GM12878 (cell line): Measurements from ENCODE around the gene VEPH1. TPM values are rescaled to one million over a fixed set of nuclear protein-coding genes. Genes with fewer than 3 reads are reported as not detected.

Source experiments
- ATAC-seq: fragments of 200-7000 bp; cut with Tn5 transposase; 3 replicates; pipeline ENCODE4 v1.9.1; 2020; ENCODE audit warnings: mild to moderate bottlenecking, moderate library complexity
- BruUV-seq: library from RNA; stranded (reverse); fragments of 400-500 nt; replicated peaks from 2 replicates; lab custom pipeline; 2021; lab: Mats Ljungman, UMichigan
- CTCF ChIA-PET: fragments of 300-600 bp; sonication (Branson Sonifier 250); formaldehyde crosslinking; extraction: SDS; loops from one replicate; lab custom pipeline; 2021; ENCODE audit warnings: inconsistent platforms; lab: Yijun Ruan, JAX
- POLR2A ChIA-PET: fragments of 350-600 bp; formaldehyde crosslinking; extraction: SDS; loops from one replicate; lab custom pipeline; 2021; ENCODE audit warnings: inconsistent platforms; lab: Charles Lee
- RAD21 ChIA-PET: fragments of 300-600 bp; sonication (Branson Sonifier 250); formaldehyde crosslinking; loops from one replicate; lab custom pipeline; 2023; ENCODE audit warnings: antibody characterized with exemption; ENCODE audit not compliant: unreplicated experiment; lab: Charles Lee
- SMC1A ChIA-PET: fragments of 300-600 bp; sonication (Branson Sonifier 250); formaldehyde crosslinking; loops from one replicate; lab custom pipeline; 2023; ENCODE audit not compliant: unreplicated experiment, uncharacterized antibody; lab: Charles Lee
- DNase-seq: peaks from one replicate; pipeline ENCODE4 v3.0.0-alpha.2; 2011; ENCODE audit warnings: low read depth, low spot score
- FAIRE-seq: peaks from 3 replicates; lab custom pipeline; 2011; peaks lifted over from hg19 to GRCh38; lab: Jason Lieb, UNC
- H2AFZ ChIP-seq: 2 replicates; pipeline ENCODE4 v1.6.0; 2011; ENCODE audit warnings: low read depth, low read length, control low read depth; ENCODE audit not compliant: control insufficient read depth
- H3K27ac ChIP-seq: 2 replicates; pipeline ENCODE4 v1.5.1; 2011; ENCODE audit warnings: control low read depth; ENCODE audit not compliant: control insufficient read depth, insufficient read depth
- H3K27me3 ChIP-seq, 2 experiments: replicated peaks in 1 of 2; 2 replicates each; pipeline versions ENCODE4 v1.6.0 to v1.6.1; 2011; ENCODE audit warnings: low read length in 1 of 2; ENCODE audit not compliant: control insufficient read depth in 2 of 2, insufficient read depth in 2 of 2
- H3K36me3 ChIP-seq, 2 experiments: 2 replicates each; pipeline ENCODE4 v1.5.1; 2011; ENCODE audit warnings: low read length in 1 of 2; ENCODE audit not compliant: control insufficient read depth in 2 of 2, insufficient read depth in 2 of 2
- H3K4me1 ChIP-seq: 2 replicates; pipeline ENCODE4 v1.6.1; 2011; ENCODE audit warnings: mild to moderate bottlenecking, low read length, moderate library complexity, mixed read lengths; ENCODE audit not compliant: control insufficient read depth, insufficient read depth
- H3K4me2 ChIP-seq: 2 replicates; pipeline ENCODE4 v1.6.0; 2011; ENCODE audit warnings: control low read depth; ENCODE audit not compliant: control insufficient read depth, insufficient read depth
- H3K4me3 ChIP-seq: fragments of 200-600 bp; sonication (generic); 2 replicates; pipeline ENCODE4 v1.5.1; 2016
- H3K79me2 ChIP-seq: 2 replicates; pipeline ENCODE4 v1.6.0; 2011; ENCODE audit warnings: low read length; ENCODE audit not compliant: control insufficient read depth, insufficient read depth
- H3K9ac ChIP-seq: 2 replicates; pipeline ENCODE4 v1.8.0; 2011; ENCODE audit warnings: low read length, control low read depth, mixed read lengths; ENCODE audit not compliant: control insufficient read depth, insufficient read depth
- H3K9me3 ChIP-seq: replicated peaks from 3 replicates; pipeline ENCODE4 v1.5.1; 2011; ENCODE audit warnings: mild to moderate bottlenecking, low read length; ENCODE audit not compliant: control insufficient read depth, insufficient read depth
- H4K20me1 ChIP-seq: 2 replicates; pipeline ENCODE4 v1.6.0; 2011; ENCODE audit not compliant: control insufficient read depth, insufficient read depth
- FOXK2 ChIP-seq: fragments of 450-650 bp; IDR thresholded peaks from 2 replicates; pipeline ENCODE4 v1.6.1; 2017; ENCODE audit warnings: mild to moderate bottlenecking, moderate library complexity
- JUNB ChIP-seq: IDR thresholded peaks from 2 replicates; pipeline ENCODE4 v1.6.1; 2016; ENCODE audit warnings: antibody characterized with exemption, mild to moderate bottlenecking
- MTA2 ChIP-seq: fragments of 450-650 bp; IDR thresholded peaks from 2 replicates; pipeline ENCODE4 v1.6.1; 2016; ENCODE audit warnings: low read depth, mild to moderate bottlenecking, moderate library complexity
- MTA3 ChIP-seq: IDR thresholded peaks from 2 replicates; pipeline ENCODE4 v1.6.1; 2012; ENCODE audit warnings: low read length, inconsistent platforms, borderline replicate concordance
- PAX8 ChIP-seq: fragments of 450-650 bp; IDR thresholded peaks from 2 replicates; pipeline ENCODE4 v1.6.1; 2017; ENCODE audit warnings: mild to moderate bottlenecking, moderate library complexity
- STAT1 ChIP-seq: fragments of 450-650 bp; conservative IDR thresholded peaks from 2 replicates; pipeline ENCODE4 v1.6.1; 2014; ENCODE audit warnings: antibody characterized with exemption, mild to moderate bottlenecking
- SUZ12 ChIP-seq: fragments of 200-600 bp; sonication (generic); IDR thresholded peaks from one replicate; pipeline ENCODE4 v1.6.1; 2018; ENCODE audit warnings: antibody characterized with exemption, mild to moderate bottlenecking; ENCODE audit not compliant: unreplicated experiment
- WGBS: methylation state at CpG from one replicate; pipeline ENCODE4 v1.1.6; 2016; ENCODE audit warnings: low lambda C conversion rate; ENCODE audit not compliant: insufficient replicate concordance, insufficient coverage; ENCODE audit errors: missing lambda C conversion rate; 5-methylcytosine and 5-hydroxymethylcytosine counted together
- in situ Hi-C: fragments of 300-500 bp; cut with MboI; formaldehyde crosslinking; loops from 9 replicates; pipeline ENCODE4 v1.14.3; 2018; ENCODE audit warnings: mixed read lengths
- intact Hi-C: fragments of 100-400 bp; cut with micrococcal nuclease; formaldehyde crosslinking; loops from one replicate; pipeline ENCODE4 v1.14.2; 2022; ENCODE audit not compliant: unreplicated experiment
- polyA plus RNA-seq, 11 experiments: library from polyadenylated mRNA; depleted of rRNA in 4 of 11; unstranded in 6 of 11; stranded (reverse) in 5 of 11; fragments of >200 nt; fragmentation: Nextera tagmentation in 4 of 11; fragmentation: Illumina TruSeq in 1 of 11; extraction: Ambion mirVana in 4 of 11; extraction: Trizol in 1 of 11; gene quantifications; 1 replicate in 1 of 11; 2 replicates in 10 of 11; pipeline versions ENCODE4 v1.2.1 to v1.2.3, GENCODE V29; 2011 to 2016; ENCODE audit warnings: inconsistent platforms in 2 of 11, missing spikeins in 2 of 11, low read depth in 1 of 11
- total RNA-seq, 4 experiments: library from RNA; depleted of rRNA in 3 of 4; stranded (reverse); fragments of >200 nt in 3 of 4; fragmentation: Illumina TruSeq in 1 of 4; extraction: Trizol in 1 of 4; gene quantifications; 2 replicates each; pipeline versions ENCODE4 v1.2.1 to v1.2.3, GENCODE V29; 2013 to 2021
- TF ChIP-seq, protein P1 (sequence below): IDR thresholded peaks from 2 replicates; pipeline ENCODE4 v1.6.1; 2012; ENCODE audit warnings: low read depth, low read length, improper control_type of control experiment
- TF ChIP-seq, protein P2 (sequence below): IDR thresholded peaks from 2 replicates; pipeline ENCODE4 v1.6.1; 2011; ENCODE audit warnings: low read depth, mild to moderate bottlenecking, low read length, moderate library complexity, borderline replicate concordance; ENCODE audit errors: extremely low read depth

The VEPH1 gene
- total and polyA plus RNA-seq, 10 of the 15 experiments (the other 5 are each of a cell fraction or from before 2014, with no cell fraction given): 0.04 to 0.26 (median 0.17) TPM; not detected in 7

DNA sequence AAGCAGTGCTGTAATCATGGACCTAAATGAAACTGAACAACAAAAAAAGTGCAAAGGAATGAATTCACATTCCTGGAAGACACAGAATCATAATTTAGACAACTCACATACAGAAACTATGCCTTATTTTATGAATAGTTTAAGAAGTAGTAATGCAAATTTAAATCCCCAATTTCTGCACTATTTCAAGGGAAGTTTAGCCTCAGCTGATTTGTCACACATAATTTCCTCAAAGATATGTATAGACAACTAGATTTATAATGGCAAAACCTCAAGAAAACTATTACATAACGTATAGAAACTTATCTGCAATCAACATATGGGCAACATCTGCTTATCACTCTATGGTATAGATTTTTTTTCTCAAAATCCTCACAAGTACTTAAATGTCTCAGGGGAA is 74.4 kb downstream of the VEPH1 start:
- H4K20me1 ChIP-seq: no peaks in the 10 kb centered on the region
- H3K79me2 ChIP-seq: no peaks in the 10 kb centered on the region
- no peak for DNase-seq
- WGBS: 0% methylated on average over 1 of the region's 1 CpG
- ChIA-PET SMC1A (no interaction called here), CTCF (no interaction called here), POLR2A (no interaction called here), RAD21 (no interaction called here)
- H3K9ac ChIP-seq: no peak overlapping the region
- no peak overlapping the region for H3K4me2 ChIP-seq
- no peaks in the 10 kb centered on the region for H3K4me1 ChIP-seq
- no peak overlapping the region for H3K4me3 ChIP-seq
- no peak for FAIRE-seq
- no peaks in the 10 kb centered on the region for H3K36me3 ChIP-seq
- intact Hi-C loops (no loop called here), in situ Hi-C loops (no loop called here)
- BruUV-seq: no TSS peak
- ATAC-seq: no peak
- H3K27me3 ChIP-seq: no peaks in the 10 kb centered on the region
- no peak overlapping the region for H2AFZ ChIP-seq
- no peak for TF ChIP-seq FOXK2
- no peak for TF ChIP-seq MTA2
- TF ChIP-seq STAT1: no peak
- TF ChIP-seq SUZ12: no peak
- TF ChIP-seq, protein P1, sequence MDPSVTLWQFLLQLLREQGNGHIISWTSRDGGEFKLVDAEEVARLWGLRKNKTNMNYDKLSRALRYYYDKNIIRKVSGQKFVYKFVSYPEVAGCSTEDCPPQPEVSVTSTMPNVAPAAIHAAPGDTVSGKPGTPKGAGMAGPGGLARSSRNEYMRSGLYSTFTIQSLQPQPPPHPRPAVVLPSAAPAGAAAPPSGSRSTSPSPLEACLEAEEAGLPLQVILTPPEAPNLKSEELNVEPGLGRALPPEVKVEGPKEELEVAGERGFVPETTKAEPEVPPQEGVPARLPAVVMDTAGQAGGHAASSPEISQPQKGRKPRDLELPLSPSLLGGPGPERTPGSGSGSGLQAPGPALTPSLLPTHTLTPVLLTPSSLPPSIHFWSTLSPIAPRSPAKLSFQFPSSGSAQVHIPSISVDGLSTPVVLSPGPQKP: no peak
- TF ChIP-seq MTA3: no peak
- H3K27ac ChIP-seq: no peak overlapping the region
- no peaks in the 10 kb centered on the region for H3K9me3 ChIP-seq

DNA sequence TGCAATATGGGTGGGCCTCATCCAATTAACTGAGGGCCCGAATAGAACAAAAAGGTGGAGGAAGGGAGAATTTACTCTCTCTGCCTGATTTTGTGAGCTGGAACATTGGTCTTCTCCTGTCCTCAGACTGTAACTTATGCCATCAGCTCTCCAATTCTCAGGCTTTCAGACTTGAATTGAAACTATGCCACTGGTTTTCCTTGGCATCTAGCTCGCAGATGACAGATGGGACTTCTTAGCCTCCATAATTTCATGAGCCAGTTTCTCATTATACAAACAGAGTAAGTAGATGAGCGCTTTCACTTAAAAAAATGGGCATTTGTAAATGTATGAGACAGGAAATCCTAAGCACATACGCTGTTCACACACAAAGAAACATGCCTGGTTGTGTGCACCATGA is 75.3 kb downstream of the VEPH1 start:
- in situ Hi-C loops: no loop called here
- FAIRE-seq (no peak), ATAC-seq (no peak), DNase-seq (no peak)
- Histone ChIP-seq H3K4me1 (no peaks in the 10 kb centered on the region), H3K79me2 (no peaks in the 10 kb centered on the region), H3K4me3 (no peak overlapping the region), H3K27me3 (no peaks in the 10 kb centered on the region), H2AFZ (no peak overlapping the region), H3K4me2 (no peak overlapping the region), H3K27ac (no peak overlapping the region), H3K9ac (no peak overlapping the region), H3K36me3 (no peaks in the 10 kb centered on the region), H4K20me1 (no peaks in the 10 kb centered on the region), H3K9me3 (no peaks in the 10 kb centered on the region)
- POLR2A ChIA-PET: no interaction called here
- SMC1A ChIA-PET: no interaction called here
- BruUV-seq: no TSS peak
- 19% methylated on average over 4 of the region's 4 CpGs for WGBS
- RAD21 ChIA-PET: no interaction called here
- CTCF ChIA-PET: no interaction called here
- TF ChIP-seq PAX8: no peak
- TF ChIP-seq JUNB: no peak
- TF ChIP-seq, protein P2, sequence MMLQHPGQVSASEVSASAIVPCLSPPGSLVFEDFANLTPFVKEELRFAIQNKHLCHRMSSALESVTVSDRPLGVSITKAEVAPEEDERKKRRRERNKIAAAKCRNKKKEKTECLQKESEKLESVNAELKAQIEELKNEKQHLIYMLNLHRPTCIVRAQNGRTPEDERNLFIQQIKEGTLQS: no peak
- intact Hi-C loops: no loop called here
